T-cell (primary cell): Measurements from ENCODE around the gene XCR1. TPM values are rescaled to one million over a fixed set of nuclear protein-coding genes. Genes with fewer than 3 reads are reported as not detected.
A peak's percentile ranks its signal among the peaks of the same experiment; 100 is the strongest.

Experiments
- ATAC-seq, 4 experiments: fragments of 200-7000 bp in 3 of 4; fragments of 150-1000 bp in 1 of 4; cut with Tn5 transposase; replicated peaks in 1 of 4; 1 replicate in 3 of 4; 2 replicates in 1 of 4; pipeline ENCODE4 v1.10.0; 2021; ENCODE audit warnings: moderate library complexity in 3 of 4, mild to moderate bottlenecking in 2 of 4, moderate number of reproducible peaks in 1 of 4
- CTCF ChIA-PET, 2 donors: fragments of 300-600 bp; sonication (Branson Sonifier 250); formaldehyde crosslinking; loops; one replicate each; lab custom pipeline; 2022; ENCODE audit warnings: antibody characterized with exemption in 2 of 2; lab: Charles Lee
- POLR2A ChIA-PET, 2 donors: fragments of 300-600 bp; sonication (Branson Sonifier 250); formaldehyde crosslinking; loops; one replicate each; lab custom pipeline; 2022; ENCODE audit warnings: antibody characterized with exemption in 2 of 2; lab: Charles Lee
- DNase-seq, 35 experiments: peaks; one replicate each; pipeline versions ENCODE4 v3.0.0 to v3.0.0-alpha.2; 2013 to 2023
- H3K27ac ChIP-seq: one replicate; pipeline ENCODE4 v1.5.1; 2013; ENCODE audit warnings: low read length
- H3K27me3 ChIP-seq, 2 experiments: replicated peaks in 1 of 2; 1 replicate in 1 of 2; 2 replicates in 1 of 2; pipeline versions ENCODE4 v1.6.1 to v1.7.0; 2013; ENCODE audit warnings: low read length in 1 of 2, mixed read lengths in 1 of 2; ENCODE audit not compliant: control insufficient read depth in 2 of 2, insufficient read depth in 2 of 2; ENCODE audit errors: extremely low read depth in 1 of 2
- H3K36me3 ChIP-seq, 2 donors: 1 replicate in 1 of 2; 2 replicates in 1 of 2; pipeline versions ENCODE4 v1.6.1 to v1.7.0; 2013; ENCODE audit warnings: low read length in 1 of 2; ENCODE audit not compliant: control insufficient read depth in 2 of 2, insufficient read depth in 1 of 2; ENCODE audit errors: extremely low read depth in 1 of 2
- H3K4me1 ChIP-seq, 2 experiments: 1 replicate in 1 of 2; 2 replicates in 1 of 2; pipeline versions ENCODE4 v1.6.1 to v1.7.0; 2013; ENCODE audit warnings: low read length in 2 of 2, mixed read lengths in 1 of 2; ENCODE audit not compliant: insufficient read depth in 2 of 2, control insufficient read depth in 1 of 2; ENCODE audit errors: extremely low read depth in 1 of 2
- H3K4me3 ChIP-seq, 2 donors: 1 replicate in 1 of 2; 2 replicates in 1 of 2; pipeline versions ENCODE4 v1.5.1 to v1.7.0; 2013; ENCODE audit warnings: mild to moderate bottlenecking in 2 of 2, low read length in 1 of 2, moderate library complexity in 1 of 2; ENCODE audit not compliant: control insufficient read depth in 1 of 2; ENCODE audit errors: extremely low read depth in 1 of 2
- H3K9me3 ChIP-seq: 2 replicates; pipeline ENCODE4 v1.7.0; 2013
- H3K27ac Mint-ChIP-seq, 2 donors: one replicate each; pipeline ENCODE4 v1.8.0; 2020 to 2021; ENCODE audit warnings: mild to moderate bottlenecking in 2 of 2, mixed read lengths in 2 of 2
- H3K27me3 Mint-ChIP-seq, 2 donors: one replicate each; pipeline ENCODE4 v1.8.0; 2021 to 2022; ENCODE audit warnings: mixed read lengths in 2 of 2
- H3K36me3 Mint-ChIP-seq: one replicate; pipeline ENCODE4 v1.8.0; 2021; ENCODE audit warnings: mixed read lengths
- H3K4me1 Mint-ChIP-seq, 3 donors: one replicate each; pipeline ENCODE4 v1.8.0; 2020 to 2022; ENCODE audit warnings: mixed read lengths in 3 of 3, mild to moderate bottlenecking in 1 of 3
- H3K4me3 Mint-ChIP-seq, 3 donors: one replicate each; pipeline ENCODE4 v1.8.0; 2020 to 2022; ENCODE audit warnings: mild to moderate bottlenecking in 3 of 3, mixed read lengths in 3 of 3, moderate library complexity in 3 of 3
- H3K9me3 Mint-ChIP-seq, 3 donors: one replicate each; pipeline ENCODE4 v1.8.0; 2020 to 2022; ENCODE audit warnings: mixed read lengths in 3 of 3
- WGBS: methylation state at CpG from one replicate; pipeline ENCODE4 v1.1.5; 2013; ENCODE audit warnings: missing lambda C conversion rate; ENCODE audit not compliant: insufficient coverage; 5-methylcytosine and 5-hydroxymethylcytosine counted together
- total RNA-seq, 35 experiments: library from RNA in 6 of 35; stranded (reverse) in 6 of 35; fragments of 120-200 nt in 1 of 35; gene quantifications; one replicate each; pipeline versions ENCODE4 v1.2.1 to v1.2.4 and lab custom pipeline; 2013 to 2026

XCR1 gene
- total RNA-seq, 5 donors from 2014 or later (not counting 1 experiment from before 2014, with no cell fraction given), result 0.08 to 0.28 TPM; not detected in 3

DNA sequence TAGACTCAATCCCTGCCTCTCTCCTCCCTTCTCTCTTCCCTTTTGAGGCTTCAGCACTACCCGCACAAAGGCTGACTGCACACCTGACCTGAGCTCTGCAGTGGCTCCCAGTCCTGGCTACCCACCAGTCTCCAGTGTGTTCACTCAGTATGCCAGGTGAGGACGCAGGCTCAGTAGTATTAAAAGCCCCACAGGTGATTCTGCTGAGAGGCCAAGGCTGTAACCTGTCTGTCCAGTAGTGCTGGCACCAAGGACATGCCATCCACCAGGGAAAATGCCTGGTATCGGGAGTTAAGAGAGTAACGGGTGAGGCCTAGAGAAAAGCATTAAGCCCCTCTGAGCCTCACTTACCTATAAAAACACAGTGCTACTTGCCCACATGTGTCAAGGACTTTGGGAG is 52.6 kb downstream of the XCR1 start:
- Histone ChIP-seq H3K36me3 (peaks cover 0 to 43% of the 10 kb centered on the region in 2 donors), H3K4me3 (no peak overlapping the region), H3K27me3 (no peaks in the 10 kb centered on the region), H3K27ac (peak overlapping the region; percentile 31), H3K9me3 (no peaks in the 10 kb centered on the region), H3K4me1 (peaks cover 38 to 74% of the 10 kb centered on the region in 2 experiments)
- Mint-ChIP-seq H3K9me3 (no peaks in the 10 kb centered on the region), H3K27ac (peak overlapping the region; percentile 92 to 97), H3K27me3 (no peaks in the 10 kb centered on the region), H3K4me1 (peaks cover 51 to 82% (median 78%) of the 10 kb centered on the region in 3 donors), H3K4me3 (no peak overlapping the region), H3K36me3 (peaks cover 79% of the 10 kb centered on the region)
- 75% methylated on average over 2 of the region's 4 CpGs for WGBS
- DNase-seq (no peak), ATAC-seq (no peak)
- POLR2A ChIA-PET, result no interaction called here
- CTCF ChIA-PET, result no interaction called here

GRCh38 chr3:45972534-45973402 is 54.5 kb downstream of the XCR1 start:
- peaks cover 40 to 75% (median 69%) of the 10 kb centered on the region in 3 donors for H3K4me1 Mint-ChIP-seq
- POLR2A ChIA-PET, result interaction anchor here in 1 of 2 donors (0.8 kb wide), 1 partner anchor 11 kb away, joined by 5 read pairs; no protein-coding TSS in a partner anchor
- H3K4me3 Mint-ChIP-seq, result no peak overlapping the region
- H3K27me3 ChIP-seq, result no peaks in the 10 kb centered on the region
- no peaks in the 10 kb centered on the region for H3K9me3 Mint-ChIP-seq
- DNase-seq, result peak in 1 of 35 experiments; percentile 29
- H3K4me1 ChIP-seq, result peaks cover 25 to 70% of the 10 kb centered on the region in 2 experiments
- no peaks in the 10 kb centered on the region for H3K27me3 Mint-ChIP-seq
- peaks cover 77% of the 10 kb centered on the region for H3K36me3 Mint-ChIP-seq
- no peaks in the 10 kb centered on the region for H3K9me3 ChIP-seq
- H3K27ac Mint-ChIP-seq, result peak overlapping the region; percentile 84 to 92
- no peak overlapping the region for H3K4me3 ChIP-seq
- CTCF ChIA-PET, result interaction anchor here (0.8 to 1.1 kb wide), 2 partner anchors 33 to 106 kb away, joined by 3 read pairs; no protein-coding TSS in a partner anchor
- H3K36me3 ChIP-seq, result peaks cover 7 to 55% of the 10 kb centered on the region in 2 donors
- ATAC-seq, result no peak
- WGBS, result 100% methylated on average over 2 of the region's 6 CpGs
- peak overlapping the region; percentile 35 for H3K27ac ChIP-seq

DNA sequence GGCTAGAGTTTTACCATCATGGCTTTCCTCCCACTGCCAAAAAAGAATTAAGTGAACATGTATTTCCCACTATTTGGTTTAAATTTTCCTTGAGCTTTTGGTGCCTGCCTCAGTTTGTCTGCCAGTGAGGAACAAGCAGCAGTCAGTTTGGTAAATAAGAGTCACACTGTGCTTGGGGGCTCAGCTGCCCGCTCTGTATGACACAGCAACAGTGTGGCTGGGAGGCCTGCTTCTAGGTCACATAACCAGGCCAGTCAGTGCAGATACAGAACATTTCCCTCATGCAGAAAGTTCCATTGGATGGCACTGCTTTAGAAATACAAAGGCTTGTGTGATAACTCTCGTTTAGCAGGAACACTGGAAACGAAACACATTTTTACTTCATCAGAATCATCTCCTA is 57.3 kb downstream of the XCR1 start:
- Mint-ChIP-seq H3K27ac (peak overlapping the region in 1 of 2 donors; percentile 58), H3K9me3 (no peaks in the 10 kb centered on the region)
- ATAC-seq, result no peak

GRCh38 chr3:45969116-45969515 is 58.2 kb downstream of the XCR1 start:
- ChIA-PET POLR2A (interaction anchor here in 1 of 2 donors (0.6 kb wide), 1 partner anchor 242 kb away, joined by 3 read pairs; no protein-coding TSS in a partner anchor), CTCF (interaction anchor here (0.6 to 2.3 kb wide), 3 partner anchors 25 to 1580 kb away, joined by 3 to 8 read pairs (median 4); no protein-coding TSS in a partner anchor)
- Histone ChIP-seq H3K27me3 (no peaks in the 10 kb centered on the region), H3K36me3 (peaks cover 18 to 74% of the 10 kb centered on the region in 2 donors), H3K9me3 (no peaks in the 10 kb centered on the region), H3K4me3 (no peak overlapping the region), H3K4me1 (peaks cover 0 to 74% of the 10 kb centered on the region in 2 experiments), H3K27ac (peak overlapping the region; percentile 22)
- H3K36me3 Mint-ChIP-seq, result peaks cover 73% of the 10 kb centered on the region
- H3K27ac Mint-ChIP-seq, result peak overlapping the region in 1 of 2 donors; percentile 52
- no peaks in the 10 kb centered on the region for H3K27me3 Mint-ChIP-seq
- no peak for ATAC-seq
- WGBS, result no CpG with 5 or more reads among the region's 3 CpGs
- no peak for DNase-seq
- H3K4me3 Mint-ChIP-seq, result no peak overlapping the region
- H3K9me3 Mint-ChIP-seq, result no peaks in the 10 kb centered on the region
- H3K4me1 Mint-ChIP-seq, result peaks cover 35 to 75% (median 69%) of the 10 kb centered on the region in 3 donors

More for the DNA sequence above, 57.3 kb downstream of the XCR1 start:
- no peak for DNase-seq
- Mint-ChIP-seq H3K4me3 (no peak overlapping the region), H3K27me3 (no peaks in the 10 kb centered on the region), H3K4me1 (peaks cover 34 to 75% (median 67%) of the 10 kb centered on the region in 3 donors), H3K36me3 (peaks cover 75% of the 10 kb centered on the region)
- Histone ChIP-seq H3K27ac (no peak overlapping the region), H3K36me3 (peaks cover 18 to 72% of the 10 kb centered on the region in 2 donors), H3K4me3 (no peak overlapping the region), H3K9me3 (no peaks in the 10 kb centered on the region), H3K4me1 (peaks cover 2 to 73% of the 10 kb centered on the region in 2 experiments), H3K27me3 (no peaks in the 10 kb centered on the region)
- WGBS, result 88% methylated on average over 1 of the region's 3 CpGs
- ChIA-PET CTCF (interaction anchor here in 1 of 2 donors (1.5 to 2.3 kb wide), 2 partner anchors 24 to 31 kb away, joined by 4 to 8 read pairs; no protein-coding TSS in a partner anchor), POLR2A (interaction anchor here in 1 of 2 donors (0.5 kb wide), 1 partner anchor 106 kb away, joined by 3 read pairs; no protein-coding TSS in a partner anchor)

- H3K27me3 ChIP-seq, result no peaks in the 10 kb centered on the region
- H3K4me3 ChIP-seq, result no peak overlapping the region
- H3K9me3 ChIP-seq, result no peaks in the 10 kb centered on the region
- peaks cover 37 to 78% (median 73%) of the 10 kb centered on the region in 3 donors for H3K4me1 Mint-ChIP-seq
- H3K4me1 ChIP-seq, result peaks cover 0 to 73% of the 10 kb centered on the region in 2 experiments
- no peaks in the 10 kb centered on the region for H3K9me3 Mint-ChIP-seq
- no peak for ATAC-seq
- no peak for DNase-seq
- peak overlapping the region; percentile 16 for H3K27ac ChIP-seq
- no peaks in the 10 kb centered on the region for H3K27me3 Mint-ChIP-seq
- WGBS, result no CpG with 5 or more reads among the region's 2 CpGs
- ChIA-PET POLR2A (interaction anchor here (0.6 to 1.0 kb wide), 2 partner anchors 18 to 242 kb away, joined by 3 read pairs; no protein-coding TSS in a partner anchor), CTCF (interaction anchor here (0.6 to 2.3 kb wide), 3 partner anchors 25 to 1580 kb away, joined by 3 to 8 read pairs (median 4); no protein-coding TSS in a partner anchor)
- H3K27ac Mint-ChIP-seq, result peak overlapping the region in 1 of 2 donors; percentile 52
- no peak overlapping the region for H3K4me3 Mint-ChIP-seq
- peaks cover 18 to 74% of the 10 kb centered on the region in 2 donors for H3K36me3 ChIP-seq
- H3K36me3 Mint-ChIP-seq, result peaks cover 76% of the 10 kb centered on the region
These were observed 58.6 kb downstream of the XCR1 start for GRCh38 chr3:45968706-45969105.

DNA sequence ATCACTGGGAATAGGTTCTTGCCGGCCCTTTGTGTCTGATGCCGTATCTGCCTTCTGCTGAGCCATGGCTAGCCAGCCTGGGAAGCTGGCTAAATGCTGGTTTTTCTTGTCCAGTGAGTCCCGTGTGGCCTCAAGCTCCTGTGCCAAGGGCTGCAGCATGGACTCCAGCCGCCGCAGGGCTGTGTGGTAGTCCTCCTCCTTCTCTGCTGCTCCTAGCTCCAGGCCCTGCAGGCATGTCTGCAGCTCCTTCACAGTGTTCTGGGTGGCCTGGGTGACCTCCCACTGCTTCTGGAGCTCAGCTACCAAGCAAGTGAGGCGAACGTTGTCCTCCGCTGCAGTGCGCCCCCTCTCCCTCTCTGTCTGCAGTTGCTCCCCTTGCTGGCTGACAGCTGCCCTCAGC is 59.1 kb downstream of the XCR1 start:
- Histone ChIP-seq H3K27me3 (no peaks in the 10 kb centered on the region), H3K4me1 (peaks cover 0 to 77% of the 10 kb centered on the region in 2 experiments), H3K36me3 (peaks cover 18 to 79% of the 10 kb centered on the region in 2 donors), H3K4me3 (no peak overlapping the region), H3K27ac (peak overlapping the region; percentile 16), H3K9me3 (no peaks in the 10 kb centered on the region)
- ChIA-PET CTCF (interaction anchor here in 1 of 2 donors (0.7 to 2.3 kb wide), 2 partner anchors 29 to 411 kb away, joined by 3 to 8 read pairs; no protein-coding TSS in a partner anchor), POLR2A (interaction anchor here (0.6 to 1.0 kb wide), 3 partner anchors 17 to 967 kb away, joined by 3 read pairs; no protein-coding TSS in a partner anchor)
- Mint-ChIP-seq H3K36me3 (peaks cover 76% of the 10 kb centered on the region), H3K4me1 (peaks cover 40 to 78% (median 75%) of the 10 kb centered on the region in 3 donors), H3K27me3 (no peaks in the 10 kb centered on the region), H3K4me3 (no peak overlapping the region), H3K9me3 (no peaks in the 10 kb centered on the region), H3K27ac (peak overlapping the region; percentile 28 to 49)
- ATAC-seq (no peak), DNase-seq (no peak)
- 100% methylated on average over 9 of the region's 9 CpGs for WGBS
